Ovary (tissue), 9 donors: Measurements from ENCODE around the gene ST6GALNAC3. TPM values are rescaled to one million over a fixed set of nuclear protein-coding genes. Genes with fewer than 3 reads are reported as not detected.

Experiments
- DNase-seq, 5 donors: peaks; one replicate each; pipeline ENCODE4 v3.0.0-alpha.2; 2019 to 2020
- H3K27ac ChIP-seq, 2 donors: fragments of 200-600 bp; one replicate each; pipeline versions ENCODE4 v1.5.1 to v1.8.0; 2019 to 2022
- H3K27me3 ChIP-seq: fragments of 200-600 bp; one replicate; pipeline ENCODE4 v1.8.0; 2022
- H3K36me3 ChIP-seq: fragments of 200-600 bp; sonication (generic); one replicate; pipeline ENCODE4 v1.5.1; 2019
- H3K4me1 ChIP-seq: one replicate; pipeline ENCODE4 v1.8.1; 2013; ENCODE audit warnings: mild to moderate bottlenecking, moderate library complexity; ENCODE audit not compliant: insufficient read depth
- H3K4me3 ChIP-seq: fragments of 200-600 bp; sonication (generic); one replicate; pipeline ENCODE4 v1.5.1; 2017
- H3K9me3 ChIP-seq, 2 donors: fragments of 200-600 bp in 1 of 2; sonication (generic) in 1 of 2; one replicate each; pipeline versions ENCODE4 v1.5.1 to v1.8.1; 2013 to 2019; ENCODE audit warnings: mild to moderate bottlenecking in 1 of 2, moderate library complexity in 1 of 2
- CTCF ChIP-seq, 3 donors: fragments of 450-650 bp in 2 of 3; fragments of 200-600 bp in 1 of 3; IDR thresholded peaks; one replicate each; pipeline versions ENCODE4 v1.5.1 to v1.8.0; 2016 to 2022; ENCODE audit warnings: antibody characterized with exemption in 3 of 3, mild to moderate bottlenecking in 1 of 3
- EP300 ChIP-seq: sonication (generic); formaldehyde crosslinking; IDR thresholded peaks from one replicate; pipeline ENCODE4 v1.6.1; 2017; ENCODE audit warnings: antibody characterized with exemption
- POLR2A ChIP-seq: fragments of 450-650 bp; IDR thresholded peaks from one replicate; pipeline ENCODE4 v1.6.1; 2017; ENCODE audit warnings: antibody characterized with exemption, mild to moderate bottlenecking, moderate library complexity
- WGBS, 3 donors: extraction: QIAGEN DNeasy Blood & Tissue Kit in 1 of 3; methylation state at CpG; one replicate each; pipeline versions ENCODE4 v1.1.5 to v1.1.7; 2013 to 2017; 5-methylcytosine and 5-hydroxymethylcytosine counted together
- intact Hi-C, 4 donors: fragments of 100-400 bp; cut with DNase I; formaldehyde crosslinking; loops; one replicate each; pipeline versions ENCODE4 v1.11.0 to v1.15.1; 2022 to 2023
- polyA plus RNA-seq, 2 donors: library from polyadenylated mRNA; stranded (reverse); fragments of 200-250 nt in 1 of 2; fragments of 350-450 nt in 1 of 2; fragmentation: Illumina TruSeq in 1 of 2; extraction: RNeasy Lipid Tissue Mini Kit (QIAGEN cat#74804) in 1 of 2; gene quantifications; one replicate each; pipeline ENCODE4 v1.2.3, GENCODE V29; 2013 to 2014
- total RNA-seq, 7 donors: library from RNA; depleted of rRNA in 2 of 7; stranded (reverse); fragments of >200 nt in 2 of 7; fragmentation: NEBNext Ultra II Directional in 3 of 7; extraction: Animal tissue kit (Norgen Biotek cat#: 25700) in 3 of 7; gene quantifications; one replicate each; pipeline versions ENCODE4 v1.1.0 to v1.2.4, GENCODE V29; 2016 to 2023
- donor health status: DM: no; HTN: no; CAD: no; lungs with moderate emphysema.
- donor health status: DM: no; HTN: no; CAD: no.
- donor health status: Bipolar disorder and iron deficiency.
- donor health status: DM: yes; HTN: yes; CAD: no.
- donor health status: DM: no; HTN: no; CAD: no.
- donor health status: DM: yes; HTN: yes; CAD: no.

The ST6GALNAC3 gene
- total and polyA plus RNA-seq, 9 donors = 1.9 to 6.7 (median 4.0) TPM

DNA sequence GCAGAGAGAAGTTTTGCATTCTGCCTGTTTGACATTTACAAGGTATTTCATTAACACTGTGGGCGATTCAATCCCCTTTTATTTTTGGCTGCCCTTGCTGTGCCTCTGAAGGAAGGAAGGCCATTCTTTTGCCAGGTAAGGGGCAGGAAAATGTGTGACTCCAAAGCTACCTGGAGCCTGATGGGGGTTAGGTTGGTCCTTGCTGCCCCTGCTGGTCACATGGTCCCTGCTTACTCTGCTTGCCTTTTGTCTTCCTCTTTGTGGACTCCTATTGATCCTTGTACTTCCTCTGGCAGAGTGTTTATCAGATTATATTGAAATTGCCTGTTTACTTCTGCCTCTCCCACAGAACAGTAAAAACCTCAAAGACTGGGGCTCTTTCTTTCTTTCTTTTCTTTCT lies 65.7 kb downstream of the ST6GALNAC3 start:
- peaks cover 7% of the 10 kb centered on the region for H3K4me1 ChIP-seq
- no peaks in the 10 kb centered on the region for H3K9me3 ChIP-seq
- no peak for DNase-seq
- WGBS, 3 donors = 68 to 82% (median 80%) methylated on average over 1 of the region's 1 CpG
- intact Hi-C loops = no loop called here
- no peaks in the 10 kb centered on the region for H3K36me3 ChIP-seq
- H3K27ac ChIP-seq = no peak overlapping the region
- H3K4me3 ChIP-seq = no peak overlapping the region
- no peak for TF ChIP-seq EP300
- TF ChIP-seq POLR2A = no peak
- no peak for TF ChIP-seq CTCF (IDR thresholded peaks at IDR 0.05)
- H3K27me3 ChIP-seq = no peaks in the 10 kb centered on the region

- Histone ChIP-seq H3K9me3 (no peaks in the 10 kb centered on the region), H3K4me1 (peaks cover 9% of the 10 kb centered on the region), H3K27me3 (no peaks in the 10 kb centered on the region), H3K4me3 (no peak overlapping the region), H3K36me3 (no peaks in the 10 kb centered on the region), H3K27ac (no peak overlapping the region)
- WGBS, 3 donors = 97 to 99% (median 99%) methylated on average over 2 of the region's 2 CpGs
- intact Hi-C loops = no loop called here
- TF ChIP-seq POLR2A = no peak
- no peak for DNase-seq
Observed at GRCh38 chr1:76141929-76142328, 67.4 kb downstream of the ST6GALNAC3 start.

DNA sequence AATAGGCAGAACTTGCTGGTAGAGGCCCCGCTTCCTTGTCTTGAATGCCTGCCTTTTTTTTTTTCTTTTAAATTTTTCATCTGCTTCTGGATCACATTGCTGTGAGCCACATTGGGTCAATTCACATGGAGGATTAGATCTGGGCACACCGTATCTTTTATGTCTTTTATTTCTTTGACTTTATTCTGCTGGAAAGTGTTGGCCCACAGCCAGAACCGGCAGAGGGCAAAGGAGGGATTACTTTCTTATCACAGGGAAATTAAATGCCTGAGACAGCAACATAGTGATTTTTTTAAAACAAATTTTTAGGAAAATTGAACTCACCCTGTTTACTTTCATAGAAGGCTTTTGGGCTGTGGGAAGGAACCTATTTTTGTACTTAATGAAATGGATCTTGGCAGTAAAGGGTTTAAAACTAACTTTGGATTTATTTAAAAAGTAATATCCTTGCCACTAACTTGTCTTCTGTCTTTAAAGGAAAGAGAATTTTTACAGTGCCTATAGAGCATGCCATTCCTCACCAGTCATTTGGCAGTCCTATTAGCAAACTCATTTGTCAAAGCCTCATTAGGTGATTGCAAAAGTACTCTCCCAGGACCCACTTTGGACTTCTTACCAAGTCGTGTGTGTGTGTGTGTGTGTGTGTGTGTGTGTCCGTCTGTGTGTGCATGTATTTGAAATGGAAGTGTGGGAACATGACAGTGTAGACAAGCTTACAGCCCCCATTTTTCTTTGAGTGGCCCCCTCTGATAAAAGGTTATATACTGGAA lies 68.4 kb downstream of the ST6GALNAC3 start:
- peak in 2 of 5 donors; percentile 31 to 42 for DNase-seq
- H3K4me1 ChIP-seq = peaks cover 9% of the 10 kb centered on the region
- H3K27ac ChIP-seq = no peak overlapping the region
- TF ChIP-seq POLR2A (no peak), CTCF (IDR thresholded peaks at IDR 0.05) (no peak)
- H3K27me3 ChIP-seq = no peaks in the 10 kb centered on the region
- H3K36me3 ChIP-seq = no peaks in the 10 kb centered on the region
- intact Hi-C loops = no loop called here
- H3K9me3 ChIP-seq = no peaks in the 10 kb centered on the region
- 21 to 22% (median 21%) methylated on average over 5 of the region's 5 CpGs for whole genome bisulfite sequencing, 3 donors
- no peak overlapping the region for H3K4me3 ChIP-seq

GRCh38 chr1:76144247-76144646 lies 69.7 kb downstream of the ST6GALNAC3 start:
- H3K27ac ChIP-seq = no peak overlapping the region
- H3K4me1 ChIP-seq = peaks cover 9% of the 10 kb centered on the region
- WGBS, 3 donors = 92 to 94% (median 94%) methylated on average over 2 of the region's 2 CpGs
- intact Hi-C loops = no loop called here
- no peak for TF ChIP-seq EP300
- TF ChIP-seq CTCF (IDR thresholded peaks at IDR 0.05) = no peak
- no peak for TF ChIP-seq POLR2A
- H3K27me3 ChIP-seq = no peaks in the 10 kb centered on the region
- no peak for DNase-seq
- H3K9me3 ChIP-seq = no peaks in the 10 kb centered on the region
- H3K36me3 ChIP-seq = no peaks in the 10 kb centered on the region
- H3K4me3 ChIP-seq = no peak overlapping the region

GRCh38 chr1:76145332-76145731 lies 70.8 kb downstream of the ST6GALNAC3 start:
- WGBS, 3 donors = 66 to 76% (median 69%) methylated on average over 6 of the region's 6 CpGs
- intact Hi-C loops = no loop called here
- Histone ChIP-seq H3K36me3 (no peaks in the 10 kb centered on the region), H3K27me3 (no peaks in the 10 kb centered on the region), H3K27ac (no peak overlapping the region), H3K4me3 (no peak overlapping the region), H3K4me1 (peaks cover 9% of the 10 kb centered on the region), H3K9me3 (no peaks in the 10 kb centered on the region)
- TF ChIP-seq CTCF (IDR thresholded peaks at IDR 0.05) (no peak), POLR2A (no peak), EP300 (no peak)
- DNase-seq = no peak
